HG03196 (cell line): ENCODE measurements around the gene CAPN1.

ENCODE experiments used
- ATAC-seq: cut with Tn5 transposase; IDR thresholded peaks from one replicate; pipeline ENCODE4 v1.9.1; 2021; ENCODE audit not compliant: unreplicated experiment

CAPN1 gene

GRCh38 chr11:65189191-65189590 is 7.5 kb downstream of the CAPN1 start:
- ATAC-seq = no peak

- no peak for ATAC-seq
Measured at GRCh38 chr11:65194564-65194963, 12.8 kb downstream of the CAPN1 start.

- no peak for ATAC-seq
Measured at GRCh38 chr11:65204143-65204542, 22.4 kb downstream of the CAPN1 start.

GRCh38 chr11:65204646-65205601 is 23.2 kb downstream of the CAPN1 start:
- no peak for ATAC-seq

GRCh38 chr11:65205602-65205967 is 23.9 kb downstream of the CAPN1 start:
- no peak for ATAC-seq

- ATAC-seq = no peak
Measured at GRCh38 chr11:65206441-65206841, 24.7 kb downstream of the CAPN1 start.

GRCh38 chr11:65206901-65207300 is 25.2 kb downstream of the CAPN1 start:
- no peak for ATAC-seq

- ATAC-seq = no peak
Measured at GRCh38 chr11:65207918-65208784, 26.4 kb downstream of the CAPN1 start.

- no peak for ATAC-seq
Measured at GRCh38 chr11:65208785-65209710, 27.3 kb downstream of the CAPN1 start.

GRCh38 chr11:65209711-65210360 is 28.1 kb downstream of the CAPN1 start:
- no peak for ATAC-seq

GRCh38 chr11:65210361-65210731 is 28.6 kb downstream of the CAPN1 start:
- ATAC-seq = no peak

- no peak for ATAC-seq
Measured at GRCh38 chr11:65210748-65211147, 29.0 kb downstream of the CAPN1 start.

- ATAC-seq = no peak
Measured at GRCh38 chr11:65211293-65212105, 29.8 kb downstream of the CAPN1 start.

- no peak for ATAC-seq
Measured at GRCh38 chr11:65212226-65212801, 30.6 kb downstream of the CAPN1 start.

GRCh38 chr11:65213322-65214211 is 31.8 kb downstream of the CAPN1 start:
- no peak for ATAC-seq

- ATAC-seq = no peak
Measured at GRCh38 chr11:65214212-65214845, 32.6 kb downstream of the CAPN1 start.

GRCh38 chr11:65215441-65216076 is 33.8 kb downstream of the CAPN1 start:
- ATAC-seq = no peak
